ENCODE measurements around the gene CD300H.

- TF ChIP-seq CTCF (IDR thresholded peaks at IDR 0.05) (no peak), EP300 (IDR thresholded peaks at IDR 0.05) (no peak), POLR2AphosphoS5 (IDR thresholded peaks at IDR 0.05) (no peak)
Observed at GRCh38 chr17:74526681-74527080, 40.6 kb downstream of the CD300H start.
